GM20000 (cell line): ENCODE results near the gene OR1K1.

Experiments used
- DNase-seq: peaks from one replicate; pipeline ENCODE4 v3.0.0; 2012; ENCODE audit warnings: low spot score
- TF ChIP-seq, protein P1 (sequence below): IDR thresholded peaks from 2 replicates; pipeline ENCODE4 v1.5.1; 2012; ENCODE audit warnings: mild to moderate bottlenecking, control low read depth; ENCODE audit errors: extremely low read depth, missing control alignments

The OR1K1 gene

DNA sequence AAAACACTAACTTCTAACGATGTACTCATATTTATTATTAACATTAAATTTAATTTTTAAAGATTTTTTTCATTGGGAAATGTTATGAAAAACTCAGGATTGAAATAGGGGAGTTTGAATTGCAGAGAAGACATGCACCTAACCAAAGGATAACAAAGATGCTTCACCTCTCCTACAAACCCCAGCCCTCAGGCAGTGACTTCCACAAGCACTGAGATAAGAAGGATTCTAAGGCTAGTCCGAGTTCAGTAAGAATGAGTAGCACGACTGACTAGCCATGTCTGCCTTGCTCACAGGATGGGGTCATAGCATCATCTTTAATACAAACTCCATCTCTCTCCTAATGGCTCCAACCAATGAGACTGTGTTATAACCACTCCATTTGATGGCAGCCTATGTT lies 18.3 kb upstream of the OR1K1 start:
- TF ChIP-seq, protein P1, sequence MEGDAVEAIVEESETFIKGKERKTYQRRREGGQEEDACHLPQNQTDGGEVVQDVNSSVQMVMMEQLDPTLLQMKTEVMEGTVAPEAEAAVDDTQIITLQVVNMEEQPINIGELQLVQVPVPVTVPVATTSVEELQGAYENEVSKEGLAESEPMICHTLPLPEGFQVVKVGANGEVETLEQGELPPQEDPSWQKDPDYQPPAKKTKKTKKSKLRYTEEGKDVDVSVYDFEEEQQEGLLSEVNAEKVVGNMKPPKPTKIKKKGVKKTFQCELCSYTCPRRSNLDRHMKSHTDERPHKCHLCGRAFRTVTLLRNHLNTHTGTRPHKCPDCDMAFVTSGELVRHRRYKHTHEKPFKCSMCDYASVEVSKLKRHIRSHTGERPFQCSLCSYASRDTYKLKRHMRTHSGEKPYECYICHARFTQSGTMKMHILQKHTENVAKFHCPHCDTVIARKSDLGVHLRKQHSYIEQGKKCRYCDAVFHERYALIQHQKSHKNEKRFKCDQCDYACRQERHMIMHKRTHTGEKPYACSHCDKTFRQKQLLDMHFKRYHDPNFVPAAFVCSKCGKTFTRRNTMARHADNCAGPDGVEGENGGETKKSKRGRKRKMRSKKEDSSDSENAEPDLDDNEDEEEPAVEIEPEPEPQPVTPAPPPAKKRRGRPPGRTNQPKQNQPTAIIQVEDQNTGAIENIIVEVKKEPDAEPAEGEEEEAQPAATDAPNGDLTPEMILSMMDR: no peak
- no peak for DNase-seq

DNA sequence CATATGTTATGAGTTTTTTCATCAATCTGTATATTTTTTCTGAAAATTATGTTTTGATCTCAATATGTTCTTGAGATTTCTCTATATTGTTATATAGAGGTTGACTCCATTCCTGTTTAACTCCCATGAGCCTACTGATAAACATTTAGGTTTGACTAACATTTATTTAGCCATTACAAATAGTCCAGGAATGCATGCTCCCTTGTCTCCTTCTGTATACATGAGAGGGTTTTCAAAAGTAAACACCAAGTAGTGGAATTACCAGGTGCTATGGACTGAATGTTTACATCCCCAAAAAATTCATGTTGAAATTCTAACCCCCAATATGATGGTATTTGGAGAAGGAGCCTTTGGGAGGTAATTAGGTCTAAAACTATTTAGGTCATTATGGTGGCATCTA lies 14.7 kb upstream of the OR1K1 start:
- TF ChIP-seq, protein P1: no peak

DNA sequence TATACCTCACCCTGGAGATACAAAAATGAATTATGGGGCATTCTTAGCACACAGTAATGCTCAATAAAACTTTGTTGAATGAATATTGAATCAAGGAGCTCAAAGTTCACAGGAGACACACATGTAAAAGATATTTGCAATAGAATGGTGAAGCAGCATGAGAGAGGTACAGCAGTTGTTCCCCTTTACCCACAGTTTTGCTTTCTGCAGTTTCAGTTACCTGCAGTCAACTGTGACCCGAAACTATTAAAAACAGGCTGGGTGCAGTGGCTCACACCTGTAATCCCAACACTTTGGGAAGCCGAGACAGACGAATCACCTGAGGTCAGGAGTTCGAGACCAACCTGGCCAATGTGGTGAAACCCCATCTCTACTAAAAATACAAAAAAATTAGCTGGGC lies 13.6 kb upstream of the OR1K1 start:
- no peak for DNase-seq
- TF ChIP-seq, protein P1: no peak

More for the DNA sequence above, 14.7 kb upstream of the OR1K1 start:
- no peak for DNase-seq

DNA sequence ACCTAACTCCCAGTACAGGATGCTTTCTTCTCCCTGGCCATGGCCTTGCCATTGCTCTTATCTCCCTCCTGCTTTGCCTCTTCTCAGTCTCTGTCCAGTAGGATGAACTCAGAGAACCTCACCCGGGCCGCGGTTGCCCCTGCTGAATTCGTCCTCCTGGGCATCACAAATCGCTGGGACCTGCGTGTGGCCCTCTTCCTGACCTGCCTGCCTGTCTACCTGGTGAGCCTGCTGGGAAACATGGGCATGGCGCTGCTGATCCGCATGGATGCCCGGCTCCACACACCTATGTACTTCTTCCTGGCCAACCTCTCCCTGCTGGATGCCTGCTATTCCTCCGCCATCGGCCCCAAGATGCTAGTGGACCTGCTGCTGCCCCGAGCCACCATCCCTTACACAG lies 11.1 kb upstream of the OR1K1 start, which contains the start of gene OR5C1:
Gene OR5C1 (plus strand): TSS at position 103 of the 400 bp plus-strand sequence. CDS start 0 bp downstream, at position 103.
- no peak for DNase-seq
- TF ChIP-seq, protein P1: no peak

DNA sequence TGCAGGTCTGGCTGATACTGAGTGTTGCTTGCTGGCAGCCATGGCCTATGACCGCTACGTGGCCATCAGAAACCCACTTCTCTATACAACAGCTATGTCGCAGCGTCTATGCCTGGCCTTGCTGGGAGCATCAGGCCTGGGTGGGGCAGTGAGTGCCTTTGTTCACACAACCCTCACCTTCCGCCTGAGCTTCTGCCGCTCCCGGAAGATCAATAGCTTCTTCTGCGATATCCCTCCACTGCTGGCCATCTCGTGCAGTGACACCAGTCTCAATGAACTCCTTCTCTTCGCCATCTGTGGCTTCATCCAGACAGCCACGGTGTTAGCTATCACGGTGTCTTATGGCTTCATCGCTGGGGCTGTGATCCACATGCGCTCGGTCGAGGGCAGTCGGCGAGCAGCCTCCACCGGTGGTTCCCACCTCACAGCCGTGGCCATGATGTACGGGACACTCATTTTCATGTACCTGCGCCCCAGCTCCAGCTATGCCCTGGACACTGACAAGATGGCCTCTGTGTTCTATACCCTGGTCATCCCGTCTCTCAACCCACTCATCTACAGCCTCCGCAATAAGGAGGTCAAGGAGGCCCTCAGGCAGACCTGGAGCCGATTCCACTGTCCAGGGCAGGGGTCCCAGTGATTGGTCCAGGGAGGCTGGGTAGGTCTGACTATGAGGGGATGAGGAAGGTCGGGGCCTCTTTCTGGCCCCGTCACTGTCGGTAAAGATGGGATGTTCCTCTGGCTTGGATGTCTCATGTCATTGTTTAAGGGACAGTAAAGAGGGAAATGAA lies 10.5 kb upstream of the OR1K1 start:
- TF ChIP-seq, protein P1: no peak
- DNase-seq: no peak

DNA sequence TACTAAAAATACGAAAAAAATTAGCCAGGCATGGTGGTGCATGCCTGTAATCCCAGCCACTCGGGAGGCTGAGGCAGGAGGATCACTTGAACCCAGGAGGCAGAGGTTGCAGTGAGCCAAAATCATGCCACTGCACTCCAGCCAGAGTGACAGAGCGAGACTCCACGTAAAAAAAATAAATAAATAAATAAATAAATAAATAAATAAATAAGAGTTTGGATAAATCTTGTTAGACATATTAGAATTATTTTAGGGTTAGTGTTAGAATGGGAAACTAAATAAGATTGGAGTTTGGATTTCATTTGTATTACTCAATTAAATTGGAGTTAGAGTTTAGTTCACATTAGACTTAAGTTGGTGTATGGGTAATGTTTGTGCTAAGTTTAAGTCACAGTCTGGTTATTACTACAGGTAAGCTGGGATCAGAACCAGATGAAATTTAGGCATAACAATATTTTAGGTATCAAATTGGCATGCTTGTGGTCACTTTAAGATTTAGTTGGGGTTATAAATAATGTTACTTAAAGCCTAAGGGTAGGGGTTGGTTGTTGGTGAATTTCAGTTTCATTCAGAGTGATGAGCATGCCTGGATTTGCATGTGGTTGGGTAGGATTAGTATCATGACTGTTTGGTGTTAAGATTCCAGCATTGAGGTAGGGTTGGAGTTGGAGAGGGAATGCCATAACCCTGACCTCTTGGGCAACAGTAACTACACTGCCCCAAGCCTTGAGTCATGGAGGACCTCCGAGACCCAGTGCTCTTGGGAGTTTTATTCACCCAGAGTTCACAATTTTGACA lies 7.9 kb upstream of the OR1K1 start:
- TF ChIP-seq, protein P1: no peak
- no peak for DNase-seq

DNA sequence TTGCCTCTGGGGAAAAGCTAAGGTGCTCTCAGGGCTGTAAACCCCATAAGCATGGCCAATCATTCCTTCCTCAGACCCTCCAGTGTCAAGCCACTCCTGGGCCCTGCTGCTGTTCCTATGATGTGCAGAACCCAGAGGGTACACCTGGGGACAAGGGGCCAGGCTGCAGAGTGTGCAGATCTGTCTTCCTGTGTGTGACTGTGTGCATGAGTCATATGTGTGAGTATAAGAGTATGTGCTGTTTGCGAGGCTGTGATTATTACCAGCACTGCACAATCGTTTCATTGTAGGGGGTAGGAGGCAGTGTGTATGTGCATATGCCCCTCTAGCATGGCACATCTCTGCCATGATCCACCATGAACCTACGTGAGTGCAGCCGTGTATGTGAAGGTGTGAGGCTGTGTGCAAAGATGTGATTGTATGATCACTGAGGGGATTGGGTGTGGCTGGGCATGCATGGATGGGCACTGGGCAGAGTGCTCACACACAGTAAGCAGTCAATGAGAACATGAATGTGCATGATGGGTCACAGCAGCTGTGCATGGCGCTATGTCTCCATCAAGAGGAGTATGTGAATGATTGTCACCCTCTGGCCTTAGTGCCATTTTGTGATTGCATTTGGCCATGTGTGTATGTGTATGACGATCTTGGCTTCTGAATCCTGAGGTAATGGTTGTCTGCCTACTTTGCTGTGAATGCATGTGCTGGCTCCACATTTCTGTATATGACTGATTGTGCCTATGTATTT lies 2.4 kb upstream of the OR1K1 start:
- no peak for DNase-seq
- TF ChIP-seq, protein P1: no peak
